Peyer's patch (tissue), 4 donors: ENCODE results near the gene MTUS2.

Experiments used
- CTCF ChIP-seq, 6 experiments: fragments of 450-650 bp in 4 of 6; fragments of 200-600 bp in 2 of 6; sonication (generic) in 1 of 6; IDR thresholded peaks; one replicate each; pipeline ENCODE4 v1.5.1; 2017 to 2019; ENCODE audit warnings: antibody characterized with exemption in 6 of 6, mild to moderate bottlenecking in 3 of 6, moderate library complexity in 1 of 6
- POLR2A ChIP-seq, 2 donors: fragments of 450-650 bp; IDR thresholded peaks; one replicate each; pipeline ENCODE4 v1.5.1; 2017; ENCODE audit warnings: antibody characterized with exemption in 2 of 2, mild to moderate bottlenecking in 2 of 2, moderate library complexity in 2 of 2

- TF ChIP-seq POLR2A (IDR thresholded peaks at IDR 0.05), result no peak
- no peak for TF ChIP-seq CTCF (IDR thresholded peaks at IDR 0.05)
Observed at GRCh38 chr13:29476046-29476445, 655.9 kb downstream of the MTUS2 start.
